H9 (cell line): ENCODE measurements around the gene ACACA. TPM values are rescaled to one million over a fixed set of nuclear protein-coding genes. Genes with fewer than 3 reads are reported as not detected.

Experiments
- DNase-seq: peaks from one replicate; pipeline ENCODE4 v3.0.0-alpha.2; 2017
- H2AFZ ChIP-seq: one replicate; pipeline ENCODE4 v1.6.1; 2013; ENCODE audit warnings: mild to moderate bottlenecking, low read length, control low read depth, moderate library complexity
- H2AK5ac ChIP-seq: 2 replicates; pipeline ENCODE4 v1.6.1; 2013; ENCODE audit warnings: low read length, control low read depth, mixed read lengths; ENCODE audit not compliant: insufficient read length
- H2BK120ac ChIP-seq: one replicate; pipeline ENCODE4 v1.6.1; 2013; ENCODE audit warnings: low read depth, mild to moderate bottlenecking, low read length, control low read depth, inconsistent platforms; ENCODE audit not compliant: poor library complexity, severe bottlenecking
- H2BK12ac ChIP-seq: 2 replicates; pipeline ENCODE4 v1.6.1; 2013; ENCODE audit warnings: low read length, control low read depth, mixed read lengths, low read depth; ENCODE audit not compliant: insufficient read length
- H2BK15ac ChIP-seq: 2 replicates; pipeline ENCODE4 v1.6.1; 2013; ENCODE audit warnings: low read depth, low read length, control low read depth
- H2BK20ac ChIP-seq: one replicate; pipeline ENCODE4 v1.6.1; 2013; ENCODE audit warnings: low read depth, mild to moderate bottlenecking, low read length, control low read depth, inconsistent platforms; ENCODE audit not compliant: poor library complexity, severe bottlenecking
- H2BK5ac ChIP-seq: 2 replicates; pipeline ENCODE4 v1.6.1; 2013; ENCODE audit warnings: low read length, control low read depth, mixed read lengths; ENCODE audit not compliant: insufficient read length
- H3K14ac ChIP-seq: 2 replicates; pipeline ENCODE4 v1.6.1; 2013; ENCODE audit warnings: low read length, control low read depth; ENCODE audit not compliant: insufficient read depth
- H3K18ac ChIP-seq: 2 replicates; pipeline ENCODE4 v1.6.1; 2013; ENCODE audit warnings: low read depth, mild to moderate bottlenecking, mixed read lengths, low read length, control low read depth; ENCODE audit not compliant: insufficient read length
- H3K23ac ChIP-seq: 2 replicates; pipeline ENCODE4 v1.6.1; 2013; ENCODE audit warnings: low read length, control low read depth, mixed read lengths, low read depth; ENCODE audit not compliant: insufficient read length
- H3K23me2 ChIP-seq: 2 replicates; pipeline ENCODE4 v1.6.1; 2013; ENCODE audit warnings: low read depth, mild to moderate bottlenecking, mixed read lengths, low read length, control low read depth; ENCODE audit not compliant: insufficient read length, poor library complexity, severe bottlenecking
- H3K27ac ChIP-seq: 2 replicates; pipeline ENCODE4 v1.5.1; 2013; ENCODE audit warnings: low read length, control low read depth, mixed read lengths, low read depth; ENCODE audit not compliant: insufficient read length
- H3K27me3 ChIP-seq: 2 replicates; pipeline ENCODE4 v1.6.1; 2013; ENCODE audit warnings: low read length, control low read depth, inconsistent platforms; ENCODE audit not compliant: insufficient read depth
- H3K4ac ChIP-seq: 2 replicates; pipeline ENCODE4 v1.6.1; 2013; ENCODE audit warnings: low read depth, mild to moderate bottlenecking, control low read depth, inconsistent platforms, low read length, moderate library complexity
- H3K4me1 ChIP-seq: 2 replicates; pipeline ENCODE4 v1.6.1; 2013; ENCODE audit warnings: low read length, control low read depth, inconsistent platforms; ENCODE audit not compliant: insufficient read depth
- H3K4me2 ChIP-seq: 2 replicates; pipeline ENCODE4 v1.6.1; 2013; ENCODE audit warnings: low read length, control low read depth, mixed read lengths; ENCODE audit not compliant: insufficient read length, insufficient read depth
- H3K56ac ChIP-seq: 2 replicates; pipeline ENCODE4 v1.6.1; 2013; ENCODE audit warnings: low read depth, mild to moderate bottlenecking, mixed read lengths, low read length, control low read depth; ENCODE audit not compliant: insufficient read length
- H3K79me1 ChIP-seq: 2 replicates; pipeline ENCODE4 v1.6.1; 2013; ENCODE audit warnings: low read depth, mild to moderate bottlenecking, moderate library complexity, low read length, control low read depth, inconsistent platforms; ENCODE audit not compliant: insufficient read depth, poor library complexity, severe bottlenecking
- H3K79me2 ChIP-seq: 2 replicates; pipeline ENCODE4 v1.6.1; 2013; ENCODE audit warnings: low read length, control low read depth, inconsistent platforms; ENCODE audit not compliant: insufficient read depth
- H3K9ac ChIP-seq: 2 replicates; pipeline ENCODE4 v1.6.1; 2013; ENCODE audit warnings: low read length, control low read depth, mixed read lengths; ENCODE audit not compliant: insufficient read length; ENCODE audit errors: extremely low read depth
- H3K9me3 ChIP-seq: one replicate; pipeline ENCODE4 v1.6.1; 2013; ENCODE audit warnings: low read depth, low read length, inconsistent platforms; ENCODE audit not compliant: control insufficient read depth
- H3T11ph ChIP-seq: one replicate; pipeline ENCODE4 v1.6.1; 2013; ENCODE audit warnings: mild to moderate bottlenecking, low read length, control low read depth, inconsistent platforms
- H4K20me1 ChIP-seq: one replicate; pipeline ENCODE4 v1.6.1; 2013; ENCODE audit not compliant: control insufficient read depth, insufficient read length, insufficient read depth
- H4K5ac ChIP-seq: 2 replicates; pipeline ENCODE4 v1.6.1; 2013; ENCODE audit warnings: low read depth, mild to moderate bottlenecking, mixed read lengths, low read length, control low read depth; ENCODE audit not compliant: insufficient read length
- H4K8ac ChIP-seq: replicated peaks from 2 replicates; pipeline ENCODE4 v1.6.1; 2013; ENCODE audit warnings: low read length, control low read depth, mixed read lengths, low read depth; ENCODE audit not compliant: insufficient read length
- H4K91ac ChIP-seq: 2 replicates; pipeline ENCODE4 v1.6.1; 2013; ENCODE audit warnings: low read depth, mild to moderate bottlenecking, moderate library complexity, mixed read lengths, low read length, control low read depth; ENCODE audit not compliant: insufficient read length
- H3K27ac Mint-ChIP-seq, 3 experiments: 2 replicates in 2 of 3; 3 replicates in 1 of 3; pipeline ENCODE4 v1.8.0; 2020 to 2021; ENCODE audit warnings: mixed read lengths in 3 of 3, mild to moderate bottlenecking in 1 of 3, moderate library complexity in 1 of 3
- H3K27me3 Mint-ChIP-seq: 2 replicates; pipeline ENCODE4 v1.8.0; 2021; ENCODE audit warnings: low read depth, mild to moderate bottlenecking, moderate library complexity, mixed read lengths
- H3K36me3 Mint-ChIP-seq, 3 experiments: 2 replicates in 2 of 3; 3 replicates in 1 of 3; pipeline ENCODE4 v1.8.0; 2020 to 2021; ENCODE audit warnings: low read depth in 3 of 3, mixed read lengths in 3 of 3; ENCODE audit not compliant: insufficient read depth in 1 of 3
- H3K4me1 Mint-ChIP-seq, 2 experiments: 2 replicates each; pipeline ENCODE4 v1.8.0; 2020; ENCODE audit warnings: mixed read lengths in 2 of 2
- H3K4me3 Mint-ChIP-seq, 2 experiments: 2 replicates in 1 of 2; 3 replicates in 1 of 2; pipeline ENCODE4 v1.8.0; 2020 to 2021; ENCODE audit warnings: mild to moderate bottlenecking in 2 of 2, mixed read lengths in 2 of 2, moderate library complexity in 1 of 2
- H3K9me3 Mint-ChIP-seq, 2 experiments: 2 replicates in 1 of 2; 3 replicates in 1 of 2; pipeline ENCODE4 v1.8.0; 2020; ENCODE audit warnings: mild to moderate bottlenecking in 2 of 2, mixed read lengths in 2 of 2, moderate library complexity in 1 of 2
- WGBS: extraction: QIAGEN DNeasy Blood & Tissue Kit; methylation state at CpG from one replicate; pipeline ENCODE4 v1.1.7; 2013; ENCODE audit warnings: missing lambda C conversion rate, low lambda C conversion rate, mixed read lengths; ENCODE audit not compliant: insufficient read length; ENCODE audit errors: extremely low coverage; 5-methylcytosine and 5-hydroxymethylcytosine counted together
- total RNA-seq: library from RNA; stranded (reverse); gene quantifications from 2 replicates; pipeline ENCODE4 v1.2.1, GENCODE V29; 2021
- TF ChIP-seq, protein P1 (sequence below): fragments of 200-600 bp; sonication (generic); conservative IDR thresholded peaks from 3 replicates; pipeline ENCODE4 v1.8.0; 2021; ENCODE audit warnings: antibody characterized with exemption, mild to moderate bottlenecking

ACACA gene
- total RNA-seq, 1 experiment from 2014 or later = 135 TPM

DNA sequence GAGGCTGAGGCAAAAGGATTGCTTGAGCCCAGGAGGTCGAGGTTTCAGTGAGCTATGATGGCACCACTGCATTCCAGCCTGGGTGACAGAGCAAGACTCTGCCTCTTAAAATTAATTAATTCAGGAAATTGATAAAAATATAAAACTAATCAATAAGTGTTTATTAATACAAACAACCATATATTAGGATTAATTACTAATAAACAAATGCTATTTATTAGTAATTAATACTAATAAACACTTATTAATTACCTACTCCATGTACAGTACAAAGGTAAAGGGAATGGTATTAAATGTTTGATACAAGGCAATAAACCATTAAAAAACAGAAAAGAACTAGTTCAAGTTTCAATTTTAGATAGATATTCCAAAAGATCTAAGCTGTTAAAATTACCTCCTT is 150.0 kb downstream of the ACACA start:
- no peak overlapping the region for H3T11ph ChIP-seq

More for the DNA sequence above, 150.0 kb downstream of the ACACA start:
- Mint-ChIP-seq H3K27me3 (no peaks in the 10 kb centered on the region), H3K36me3 (peaks cover 22 to 53% (median 43%) of the 10 kb centered on the region in 3 experiments; a peak in 5 of 7 replicates), H3K9me3 (no peaks in the 10 kb centered on the region), H3K4me1 (peaks cover 3% of the 10 kb centered on the region in 2 experiments; a peak in 2 of 4 replicates), H3K4me3 (no peak overlapping the region), H3K27ac (no peak overlapping the region)
- no peak overlapping the region for H3K18ac ChIP-seq
- no peak overlapping the region for H3K56ac ChIP-seq
- H3K27ac ChIP-seq = no peak overlapping the region
- H3K9ac ChIP-seq = no peak overlapping the region
- no peak overlapping the region for H2BK12ac ChIP-seq
- no peak overlapping the region for H3K14ac ChIP-seq
- H3K9me3 ChIP-seq = no peaks in the 10 kb centered on the region
- H4K5ac ChIP-seq = no peak overlapping the region
- TF ChIP-seq, protein P1, sequence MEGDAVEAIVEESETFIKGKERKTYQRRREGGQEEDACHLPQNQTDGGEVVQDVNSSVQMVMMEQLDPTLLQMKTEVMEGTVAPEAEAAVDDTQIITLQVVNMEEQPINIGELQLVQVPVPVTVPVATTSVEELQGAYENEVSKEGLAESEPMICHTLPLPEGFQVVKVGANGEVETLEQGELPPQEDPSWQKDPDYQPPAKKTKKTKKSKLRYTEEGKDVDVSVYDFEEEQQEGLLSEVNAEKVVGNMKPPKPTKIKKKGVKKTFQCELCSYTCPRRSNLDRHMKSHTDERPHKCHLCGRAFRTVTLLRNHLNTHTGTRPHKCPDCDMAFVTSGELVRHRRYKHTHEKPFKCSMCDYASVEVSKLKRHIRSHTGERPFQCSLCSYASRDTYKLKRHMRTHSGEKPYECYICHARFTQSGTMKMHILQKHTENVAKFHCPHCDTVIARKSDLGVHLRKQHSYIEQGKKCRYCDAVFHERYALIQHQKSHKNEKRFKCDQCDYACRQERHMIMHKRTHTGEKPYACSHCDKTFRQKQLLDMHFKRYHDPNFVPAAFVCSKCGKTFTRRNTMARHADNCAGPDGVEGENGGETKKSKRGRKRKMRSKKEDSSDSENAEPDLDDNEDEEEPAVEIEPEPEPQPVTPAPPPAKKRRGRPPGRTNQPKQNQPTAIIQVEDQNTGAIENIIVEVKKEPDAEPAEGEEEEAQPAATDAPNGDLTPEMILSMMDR = no peak
- H4K91ac ChIP-seq = no peak overlapping the region
- no peak overlapping the region for H2AK5ac ChIP-seq
- H2BK15ac ChIP-seq = no peak overlapping the region
- DNase-seq = no peak
- no peak overlapping the region for H4K8ac ChIP-seq
- H3K79me2 ChIP-seq = no peaks in the 10 kb centered on the region
- no peak overlapping the region for H3K23ac ChIP-seq
- no peaks in the 10 kb centered on the region for H3K27me3 ChIP-seq
- no peaks in the 10 kb centered on the region for H3K23me2 ChIP-seq
- WGBS = no CpG with 5 or more reads among the region's 1 CpG
- H3K4me2 ChIP-seq = no peak overlapping the region
- H2BK5ac ChIP-seq = no peak overlapping the region
- H2AFZ ChIP-seq = no peak overlapping the region
- H3K4me1 ChIP-seq = no peaks in the 10 kb centered on the region
- H4K20me1 ChIP-seq = no peaks in the 10 kb centered on the region
- no peak overlapping the region for H3K4ac ChIP-seq
- H2BK20ac ChIP-seq = no peak overlapping the region
- H3K79me1 ChIP-seq = peaks cover 3% of the 10 kb centered on the region
- H2BK120ac ChIP-seq = no peak overlapping the region
